Erythroblast (primary cell): ENCODE results near the gene RIMKLA.

Experiments
- GATA1 ChIP-seq: IDR thresholded peaks from 2 replicates; pipeline ENCODE4 v1.6.1; 2011; ENCODE audit warnings: low read depth, mild to moderate bottlenecking, control low read depth, low read length, moderate library complexity
- POLR2A ChIP-seq: IDR thresholded peaks from 2 replicates; pipeline ENCODE4 v1.6.1; 2011; ENCODE audit warnings: mild to moderate bottlenecking, low read length

- no peak for TF ChIP-seq POLR2A
- TF ChIP-seq GATA1: no peak
These were observed 85.4 kb downstream of the RIMKLA start for GRCh38 chr1:42466030-42466429.
